BLaER1 treated with 17β-estradiol and CSF1 and Interleukin-3, amounts not matched to agents 10 nM and 100 nM (cell line): Measurements from ENCODE around the gene CAMK2G.

Source experiments
- H3K27ac ChIP-seq, 11 experiments: shearing (Covaris generic); formaldehyde crosslinking; 2 replicates each; pipeline ENCODE4 v1.8.1; 2022
- H3K27me3 ChIP-seq, 11 experiments: shearing (Covaris generic); formaldehyde crosslinking; 2 replicates each; pipeline ENCODE4 v1.8.1; 2022
- H3K36me3 ChIP-seq, 11 experiments: shearing (Covaris generic); formaldehyde crosslinking; 2 replicates each; pipeline ENCODE4 v1.8.1; 2022
- H3K4me1 ChIP-seq, 10 experiments: shearing (Covaris generic); formaldehyde crosslinking; 2 replicates each; pipeline ENCODE4 v1.8.1; 2022
- H3K4me2 ChIP-seq, 11 experiments: shearing (Covaris generic); formaldehyde crosslinking; 2 replicates each; pipeline ENCODE4 v1.8.1; 2022
- H3K4me3 ChIP-seq, 10 experiments: shearing (Covaris generic); formaldehyde crosslinking; 2 replicates each; pipeline ENCODE4 v1.8.1; 2022
- H3K9ac ChIP-seq, 11 experiments: shearing (Covaris generic); formaldehyde crosslinking; 2 replicates each; pipeline ENCODE4 v1.8.1; 2022
- H3K9me3 ChIP-seq, 11 experiments: shearing (Covaris generic); formaldehyde crosslinking; replicated peaks in 1 of 11; 2 replicates each; pipeline ENCODE4 v1.8.1; 2022
- H4K20me1 ChIP-seq, 11 experiments: shearing (Covaris generic); formaldehyde crosslinking; 2 replicates each; pipeline ENCODE4 v1.8.1; 2022
- Cebpa-rat ChIP-seq, 11 experiments: shearing (Covaris generic); IDR thresholded peaks; 2 replicates each; pipeline ENCODE4 v1.8.1; 2022

The CAMK2G gene

GRCh38 chr10:73827346-73828089 lies 46.8 kb downstream of the CAMK2G start:
- Histone ChIP-seq H3K27ac (peak overlapping the region in 1 of 11 experiments; percentile 7; a peak in 1 of 22 replicates), H3K9ac (no peak overlapping the region), H3K27me3 (no peaks in the 10 kb centered on the region), H3K36me3 (peaks cover 14 to 61% (median 38%) of the 10 kb centered on the region in 11 experiments), H3K4me1 (peaks cover 0 to 9% (median 7%) of the 10 kb centered on the region in 10 experiments; a peak in 12 of 20 replicates), H3K4me3 (no peak overlapping the region), H4K20me1 (0 out of 22 replicates have a peak, but pooled peaks cover 0 to 13% (median 0%) of the 10 kb centered on the region in 11 experiments), H3K4me2 (peak overlapping the region in 5 of 11 experiments; percentile 14 to 58 (median 22); a peak in 6 of 22 replicates), H3K9me3 (no peaks in the 10 kb centered on the region)
- no peak for TF ChIP-seq Cebpa-rat (IDR thresholded peaks at IDR 0.05)

GRCh38 chr10:73824146-73824725 lies 50.1 kb downstream of the CAMK2G start:
- Histone ChIP-seq H4K20me1 (0 out of 22 replicates have a peak, but pooled peaks cover 0 to 13% (median 0%) of the 10 kb centered on the region in 11 experiments), H3K27ac (no peak overlapping the region), H3K36me3 (peaks cover 21 to 60% (median 50%) of the 10 kb centered on the region in 11 experiments), H3K9ac (no peak overlapping the region), H3K27me3 (no peaks in the 10 kb centered on the region), H3K4me2 (no peak overlapping the region), H3K4me1 (peaks cover 6 to 17% (median 8%) of the 10 kb centered on the region in 10 experiments; a peak in 16 of 20 replicates), H3K9me3 (no peaks in the 10 kb centered on the region), H3K4me3 (no peak overlapping the region)
- TF ChIP-seq Cebpa-rat (IDR thresholded peaks at IDR 0.05) = no peak

GRCh38 chr10:73823391-73823790 lies 51.0 kb downstream of the CAMK2G start:
- H3K27me3 ChIP-seq = no peaks in the 10 kb centered on the region
- no peaks in the 10 kb centered on the region for H3K9me3 ChIP-seq
- H3K9ac ChIP-seq = no peak overlapping the region
- no peak overlapping the region for H3K4me3 ChIP-seq
- H4K20me1 ChIP-seq = 0 out of 22 replicates have a peak, but pooled peaks cover 0 to 13% (median 0%) of the 10 kb centered on the region in 11 experiments
- peaks cover 6 to 25% (median 11%) of the 10 kb centered on the region in 10 experiments; a peak in 16 of 20 replicates for H3K4me1 ChIP-seq
- peaks cover 21 to 61% (median 48%) of the 10 kb centered on the region in 11 experiments for H3K36me3 ChIP-seq
- TF ChIP-seq Cebpa-rat (IDR thresholded peaks at IDR 0.05) = no peak
- no peak overlapping the region for H3K4me2 ChIP-seq
- H3K27ac ChIP-seq = no peak overlapping the region

- no peak for TF ChIP-seq Cebpa-rat (IDR thresholded peaks at IDR 0.05)
- Histone ChIP-seq H3K9me3 (no peaks in the 10 kb centered on the region), H4K20me1 (peaks cover 0 to 17% (median 0%) of the 10 kb centered on the region in 11 experiments; a peak in 1 of 22 replicates), H3K27ac (no peak overlapping the region; a peak in 1 of 22 replicates), H3K27me3 (no peaks in the 10 kb centered on the region), H3K4me2 (peak overlapping the region in 3 of 11 experiments; percentile 0 to 23 (median 9); a peak in 2 of 22 replicates), H3K4me3 (no peak overlapping the region), H3K4me1 (peaks cover 0 to 45% (median 4%) of the 10 kb centered on the region in 10 experiments; a peak in 8 of 20 replicates), H3K36me3 (peaks cover 30 to 73% (median 51%) of the 10 kb centered on the region in 11 experiments), H3K9ac (peak overlapping the region in 3 of 11 experiments; percentile 9 to 38 (median 34); a peak in 2 of 22 replicates)
Observed at GRCh38 chr10:73819513-73820093, 54.8 kb downstream of the CAMK2G start.

GRCh38 chr10:73819081-73819480 lies 55.3 kb downstream of the CAMK2G start:
- Histone ChIP-seq H3K4me2 (peak overlapping the region in 3 of 11 experiments; percentile 0 to 23 (median 9); a peak in 2 of 22 replicates), H3K27ac (no peak overlapping the region), H3K9ac (peak overlapping the region in 3 of 11 experiments; percentile 9 to 38 (median 34); a peak in 2 of 22 replicates), H3K4me1 (peaks cover 0 to 45% (median 4%) of the 10 kb centered on the region in 10 experiments; a peak in 8 of 20 replicates), H3K9me3 (no peaks in the 10 kb centered on the region), H4K20me1 (peaks cover 0 to 13% (median 0%) of the 10 kb centered on the region in 11 experiments; a peak in 1 of 22 replicates), H3K4me3 (no peak overlapping the region), H3K36me3 (peaks cover 26 to 70% (median 48%) of the 10 kb centered on the region in 11 experiments), H3K27me3 (no peaks in the 10 kb centered on the region)
- no peak for TF ChIP-seq Cebpa-rat (IDR thresholded peaks at IDR 0.05)

- peaks cover 19 to 63% (median 45%) of the 10 kb centered on the region in 11 experiments; a peak in 20 of 22 replicates for H3K36me3 ChIP-seq
- peak overlapping the region in 2 of 11 experiments; percentile 9 to 17; a peak in 2 of 22 replicates for H3K4me2 ChIP-seq
- no peak overlapping the region for H3K27ac ChIP-seq
- peaks cover 0 to 6% (median 0%) of the 10 kb centered on the region in 11 experiments; a peak in 1 of 22 replicates for H4K20me1 ChIP-seq
- H3K9me3 ChIP-seq = no peaks in the 10 kb centered on the region
- H3K27me3 ChIP-seq = no peaks in the 10 kb centered on the region
- H3K9ac ChIP-seq = no peak overlapping the region; a peak in 1 of 22 replicates
- no peak overlapping the region for H3K4me3 ChIP-seq
- peaks cover 0 to 45% (median 4%) of the 10 kb centered on the region in 10 experiments; a peak in 8 of 20 replicates for H3K4me1 ChIP-seq
- no peak for TF ChIP-seq Cebpa-rat (IDR thresholded peaks at IDR 0.05)
Observed at GRCh38 chr10:73818402-73818801, 56.0 kb downstream of the CAMK2G start.

GRCh38 chr10:73817826-73818225 lies 56.5 kb downstream of the CAMK2G start:
- no peaks in the 10 kb centered on the region for H3K9me3 ChIP-seq
- H3K4me2 ChIP-seq = peak overlapping the region in 1 of 11 experiments; percentile 17; a peak in 2 of 22 replicates
- H3K9ac ChIP-seq = peak overlapping the region in 1 of 11 experiments; percentile 10; a peak in 1 of 22 replicates
- TF ChIP-seq Cebpa-rat (IDR thresholded peaks at IDR 0.05) = no peak
- H3K27ac ChIP-seq = no peak overlapping the region
- H3K36me3 ChIP-seq = peaks cover 16 to 65% (median 47%) of the 10 kb centered on the region in 11 experiments; a peak in 19 of 22 replicates
- no peaks in the 10 kb centered on the region for H3K27me3 ChIP-seq
- no peak overlapping the region for H3K4me3 ChIP-seq
- peaks cover 0 to 5% (median 0%) of the 10 kb centered on the region in 11 experiments; a peak in 1 of 22 replicates for H4K20me1 ChIP-seq
- peaks cover 0 to 46% (median 4%) of the 10 kb centered on the region in 10 experiments; a peak in 9 of 20 replicates for H3K4me1 ChIP-seq
